Measurements from ENCODE around the gene TMEM63B. TPM values are rescaled to one million over a fixed set of nuclear protein-coding genes. Genes with fewer than 3 reads are reported as not detected.
"Not testable (repeated sequence)": the region's sequence is repeated elsewhere in the genome, so short reads cannot be mapped to it uniquely, and the experiment has no call there.

The TMEM63B gene
- total RNA-seq, 1 experiment from 2014 or later: 11.5 TPM

DNA sequence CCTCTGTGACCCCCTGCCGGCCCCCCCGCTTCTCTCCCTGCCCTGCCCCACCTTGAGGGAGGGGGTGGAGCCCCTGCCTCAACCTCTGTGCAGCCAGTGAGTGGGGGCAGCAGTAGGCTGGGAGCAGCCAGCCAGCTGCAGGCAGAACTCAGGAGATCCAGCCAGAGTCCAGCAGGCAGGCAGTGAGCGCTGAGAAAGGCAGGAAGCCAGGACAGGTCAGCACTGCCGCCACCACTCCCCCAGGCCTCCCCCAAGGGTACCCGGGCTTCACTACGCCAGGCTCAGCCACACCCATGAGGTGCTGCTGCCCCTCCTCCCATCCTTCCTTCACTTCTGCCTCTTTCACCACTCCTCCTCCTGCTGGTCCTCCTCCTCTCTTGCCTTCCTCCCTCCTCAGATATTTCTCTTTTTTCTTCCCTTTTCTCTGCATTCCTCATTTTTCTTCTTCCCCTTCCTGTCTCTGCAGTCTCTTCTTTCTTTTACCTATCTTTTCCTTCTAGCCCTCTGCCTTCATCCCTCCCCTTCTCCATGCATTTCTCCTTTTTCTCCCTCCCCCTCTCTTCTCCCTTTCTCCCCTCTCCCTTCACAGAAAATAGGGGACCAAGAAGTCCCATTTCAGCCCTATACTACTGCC is 11.5 kb downstream of the TMEM63B start:
- no peaks in the 10 kb centered on the region for H3K9me3 ChIP-seq (replicated peaks)
- H3K36me3 ChIP-seq: no peaks in the 10 kb centered on the region
- 0 out of 2 replicates have a peak, but pooled peaks cover 1% of the 10 kb centered on the region for H3K4me1 ChIP-seq
- no peaks in the 10 kb centered on the region for H3K27me3 ChIP-seq
- no peak overlapping the region for H3K27ac ChIP-seq
- DNase-seq: no peak
- no peak overlapping the region for H3K4me3 ChIP-seq

DNA sequence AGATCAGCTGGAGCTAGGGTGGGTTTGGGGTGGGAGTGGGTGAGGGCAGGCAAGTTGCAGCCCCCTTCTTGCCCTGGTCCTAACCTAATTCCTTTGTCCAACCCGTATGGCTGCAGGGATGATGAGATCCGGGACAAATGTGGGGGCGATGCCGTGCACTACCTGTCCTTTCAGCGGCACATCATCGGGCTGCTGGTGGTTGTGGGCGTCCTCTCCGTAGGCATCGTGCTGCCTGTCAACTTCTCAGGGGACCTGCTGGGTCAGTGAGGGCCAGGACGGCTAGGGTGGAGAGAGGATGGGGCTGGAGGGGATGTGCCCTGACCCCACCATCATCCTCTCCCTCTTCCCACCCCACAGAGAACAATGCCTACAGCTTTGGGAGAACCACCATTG is 12.0 kb downstream of the TMEM63B start:
- no peaks in the 10 kb centered on the region for H3K9me3 ChIP-seq (replicated peaks)
- H3K4me3 ChIP-seq: no peak overlapping the region
- H3K36me3 ChIP-seq: no peaks in the 10 kb centered on the region
- no peak for DNase-seq
- H3K27me3 ChIP-seq: no peaks in the 10 kb centered on the region
- no peaks in the 10 kb centered on the region for H3K4me1 ChIP-seq
- H3K27ac ChIP-seq: no peak overlapping the region

DNA sequence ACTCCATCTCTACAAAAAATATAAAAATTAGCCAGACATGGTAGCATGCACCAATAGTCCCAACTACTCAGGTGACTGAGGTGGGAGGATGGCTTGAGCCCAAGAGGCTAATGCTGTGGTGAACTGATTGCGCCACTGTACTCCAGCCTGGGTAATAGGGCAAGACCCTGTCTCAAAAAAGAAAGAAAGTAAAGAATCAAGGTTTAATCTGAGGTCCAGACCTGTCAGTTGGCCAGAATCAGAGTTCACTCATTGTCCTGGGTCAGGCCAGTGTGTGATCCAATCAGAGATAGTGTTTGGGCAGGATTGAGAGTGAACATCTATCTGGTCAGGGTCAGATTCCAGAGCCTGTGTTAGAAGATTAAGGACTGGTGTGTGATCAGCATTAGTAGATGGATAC is 15.5 kb downstream of the TMEM63B start:
- H3K27me3 ChIP-seq: no peaks in the 10 kb centered on the region
- H3K36me3 ChIP-seq: no peaks in the 10 kb centered on the region; the same call in 1 of the 2 replicates
- no peak overlapping the region for H3K4me3 ChIP-seq

DNA sequence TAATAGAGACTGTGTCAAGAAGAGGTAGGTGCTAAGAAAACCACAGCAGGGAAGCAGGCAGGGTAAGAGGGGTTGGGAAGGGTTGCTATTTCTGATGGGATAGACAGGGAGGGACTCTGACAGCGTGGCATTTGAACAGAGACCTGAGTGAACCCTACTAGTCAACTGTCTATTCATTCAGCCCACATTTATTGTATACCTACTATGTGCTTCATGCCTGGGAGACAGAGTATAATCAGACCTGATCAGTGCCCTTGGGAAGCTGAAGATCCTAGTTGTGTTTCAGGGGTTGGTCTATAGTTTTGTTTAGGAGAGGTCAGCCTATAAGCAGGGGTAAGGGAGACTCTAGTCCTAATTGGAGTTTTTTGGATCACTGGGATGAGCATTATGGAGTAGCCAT is 16.4 kb downstream of the TMEM63B start:
- H3K36me3 ChIP-seq: no peaks in the 10 kb centered on the region; the same call in 1 of the 2 replicates
- H3K27ac ChIP-seq: no peak overlapping the region
- no peak for DNase-seq
- no peak overlapping the region for H3K4me3 ChIP-seq
- H3K9me3 ChIP-seq (replicated peaks): no peaks in the 10 kb centered on the region
- H3K4me1 ChIP-seq: no peaks in the 10 kb centered on the region
- H3K27me3 ChIP-seq: no peaks in the 10 kb centered on the region

More for the DNA sequence above, 15.5 kb downstream of the TMEM63B start:
- no peak for DNase-seq
- H3K4me1 ChIP-seq: no peaks in the 10 kb centered on the region
- no peak overlapping the region for H3K27ac ChIP-seq
- H3K9me3 ChIP-seq (replicated peaks): no peaks in the 10 kb centered on the region

DNA sequence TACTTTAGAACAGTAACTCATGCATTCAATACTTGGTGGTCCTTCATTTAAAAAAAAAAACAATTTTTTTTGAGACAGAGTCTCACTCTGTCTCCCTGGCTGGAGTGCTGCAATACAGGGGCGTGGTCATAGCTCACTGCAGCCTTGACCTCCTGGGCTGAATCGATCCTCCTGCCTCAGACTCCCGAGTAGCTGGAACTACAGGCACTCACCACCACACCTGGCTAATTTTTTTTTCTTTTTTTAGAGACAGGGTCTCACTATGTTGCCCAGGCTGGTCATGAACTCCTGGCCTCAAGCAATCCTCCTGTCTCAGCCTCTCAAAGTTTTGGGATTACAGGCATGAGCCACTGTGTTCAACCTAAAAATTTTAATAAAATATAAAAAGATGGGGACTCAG is 17.2 kb downstream of the TMEM63B start:
- not testable (repeated sequence) for H3K27me3 ChIP-seq; H3K4me3 ChIP-seq; DNase-seq; H3K4me1 ChIP-seq; H3K9me3 ChIP-seq (replicated peaks); H3K27ac ChIP-seq; H3K36me3 ChIP-seq

DNA sequence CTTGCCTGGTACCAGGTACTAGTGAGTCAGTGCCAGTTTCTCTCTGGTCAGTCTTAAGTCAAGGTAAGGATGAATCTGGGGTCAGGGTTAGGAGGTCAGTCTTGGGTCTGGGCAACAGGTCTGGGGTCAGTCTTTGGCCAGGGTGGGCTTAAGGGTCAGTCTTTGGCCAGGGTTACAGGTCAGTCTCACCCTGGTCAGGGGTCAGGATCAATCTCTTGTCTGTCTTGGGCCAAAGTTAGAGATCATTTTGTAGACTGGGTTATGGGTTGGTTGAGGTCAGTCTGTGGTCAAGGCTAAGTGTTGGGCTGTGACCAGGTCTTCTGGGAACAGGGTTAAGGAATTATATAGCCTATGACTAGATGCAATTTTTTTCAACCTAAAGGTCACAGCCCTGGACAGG is 18.5 kb downstream of the TMEM63B start:
- Histone ChIP-seq H3K36me3 (no peaks in the 10 kb centered on the region; the same call in 1 of the 2 replicates), H3K9me3 (replicated peaks) (no peaks in the 10 kb centered on the region), H3K27me3 (no peaks in the 10 kb centered on the region), H3K4me3 (no peak overlapping the region), H3K27ac (no peak overlapping the region), H3K4me1 (no peaks in the 10 kb centered on the region)
- no peak for DNase-seq

DNA sequence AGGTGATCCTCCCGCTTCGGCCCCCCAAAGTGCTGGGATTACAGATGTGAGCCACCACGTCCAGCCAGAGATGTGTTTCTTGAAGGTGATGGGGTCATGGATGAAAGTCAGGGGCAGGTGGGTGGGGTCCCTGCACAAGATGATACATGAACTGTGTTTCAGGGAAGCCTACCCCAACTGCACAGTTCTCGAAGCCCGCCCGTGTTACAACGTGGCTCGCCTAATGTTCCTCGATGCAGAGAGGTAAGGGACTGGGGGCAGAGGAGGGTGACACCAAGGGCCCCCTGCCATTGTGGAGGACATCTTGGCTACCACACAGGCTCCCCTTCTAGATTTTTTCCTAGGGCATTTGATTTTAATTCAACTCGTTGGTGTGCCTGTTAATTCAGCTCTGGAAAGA is 19.3 kb downstream of the TMEM63B start:
- DNase-seq: no peak
- H3K36me3 ChIP-seq: no peaks in the 10 kb centered on the region; the same call in 1 of the 2 replicates
- no peaks in the 10 kb centered on the region for H3K9me3 ChIP-seq (replicated peaks)
- H3K27me3 ChIP-seq: no peaks in the 10 kb centered on the region
- no peaks in the 10 kb centered on the region for H3K4me1 ChIP-seq
- H3K27ac ChIP-seq: no peak overlapping the region
- no peak overlapping the region for H3K4me3 ChIP-seq

DNA sequence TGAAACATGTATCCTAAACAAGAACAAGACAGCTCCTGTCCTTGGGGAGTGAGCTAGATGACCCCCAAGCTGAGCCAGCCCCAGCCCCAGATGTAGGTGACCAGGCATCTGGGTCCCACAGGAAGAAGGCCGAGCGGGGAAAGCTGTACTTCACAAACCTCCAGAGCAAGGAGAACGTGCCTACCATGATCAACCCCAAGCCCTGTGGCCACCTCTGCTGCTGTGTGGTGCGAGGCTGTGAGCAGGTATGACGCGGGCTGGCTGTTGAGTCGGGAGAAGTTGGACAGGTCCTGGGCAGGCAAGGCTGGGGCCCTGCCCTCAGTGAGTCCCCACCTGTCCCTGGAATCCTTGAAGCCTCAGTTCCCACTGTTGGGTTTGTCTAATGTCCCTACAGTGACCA is 19.9 kb downstream of the TMEM63B start:
- no peak for DNase-seq
- no peak overlapping the region for H3K27ac ChIP-seq
- no peaks in the 10 kb centered on the region for H3K27me3 ChIP-seq
- no peak overlapping the region for H3K4me3 ChIP-seq
- no peaks in the 10 kb centered on the region for H3K9me3 ChIP-seq (replicated peaks)
- no peaks in the 10 kb centered on the region; the same call in 1 of the 2 replicates for H3K36me3 ChIP-seq
- no peaks in the 10 kb centered on the region for H3K4me1 ChIP-seq

DNA sequence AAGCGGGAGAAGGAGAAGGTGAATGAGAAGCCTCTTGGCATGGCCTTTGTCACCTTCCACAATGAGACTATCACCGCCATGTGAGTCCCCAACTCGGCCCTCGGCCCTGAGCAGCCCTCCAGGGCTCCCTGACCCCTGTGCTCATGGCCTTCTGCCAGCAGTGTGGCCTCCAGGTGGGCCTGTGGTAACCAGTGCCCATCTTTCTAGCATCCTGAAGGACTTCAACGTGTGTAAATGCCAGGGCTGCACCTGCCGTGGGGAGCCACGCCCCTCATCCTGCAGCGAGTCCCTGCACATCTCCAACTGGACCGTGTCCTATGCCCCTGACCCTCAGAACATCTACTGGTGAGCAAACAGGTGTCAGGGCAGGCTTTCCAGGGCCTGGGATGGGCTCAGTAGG is 21.0 kb downstream of the TMEM63B start:
- no peaks in the 10 kb centered on the region for H3K9me3 ChIP-seq (replicated peaks)
- no peaks in the 10 kb centered on the region for H3K27me3 ChIP-seq
- no peak overlapping the region for H3K27ac ChIP-seq
- no peaks in the 10 kb centered on the region for H3K4me1 ChIP-seq
- no peak for DNase-seq
- no peak overlapping the region for H3K4me3 ChIP-seq
- H3K36me3 ChIP-seq: no peaks in the 10 kb centered on the region; the same call in 1 of the 2 replicates

DNA sequence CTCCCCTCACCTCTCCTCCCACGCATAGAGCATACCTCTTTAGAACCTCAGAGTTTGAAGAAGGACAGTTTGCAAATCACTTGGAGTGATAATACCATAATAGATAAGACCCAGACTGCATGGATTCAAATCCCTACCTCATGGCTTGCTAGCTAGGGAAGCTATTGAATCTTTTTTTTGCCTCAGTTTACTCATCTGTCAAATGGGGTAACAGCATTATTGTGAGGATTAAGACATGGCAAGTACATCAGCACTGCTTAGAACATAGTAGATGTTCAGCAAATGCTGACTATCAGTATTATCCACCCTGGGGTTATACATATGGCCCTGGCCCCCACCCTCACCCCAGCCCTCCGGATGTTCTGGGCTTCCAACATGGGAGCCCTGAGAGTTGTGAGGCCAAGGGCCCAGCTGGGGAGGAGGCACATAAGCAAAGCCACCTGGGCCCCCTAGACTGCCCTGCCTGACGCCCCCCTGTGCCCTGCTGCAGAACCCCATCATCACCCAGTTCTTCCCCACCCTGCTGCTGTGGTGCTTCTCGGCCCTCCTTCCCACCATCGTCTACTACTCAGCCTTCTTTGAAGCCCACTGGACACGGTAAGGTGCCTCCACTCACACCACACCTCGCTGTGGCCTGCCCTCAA is 22.1 kb downstream of the TMEM63B start:
- Histone ChIP-seq H3K27ac (no peak overlapping the region), H3K27me3 (no peaks in the 10 kb centered on the region), H3K4me1 (no peaks in the 10 kb centered on the region), H3K36me3 (no peaks in the 10 kb centered on the region; the same call in 1 of the 2 replicates), H3K4me3 (no peak overlapping the region), H3K9me3 (replicated peaks) (no peaks in the 10 kb centered on the region)
- no peak for DNase-seq

DNA sequence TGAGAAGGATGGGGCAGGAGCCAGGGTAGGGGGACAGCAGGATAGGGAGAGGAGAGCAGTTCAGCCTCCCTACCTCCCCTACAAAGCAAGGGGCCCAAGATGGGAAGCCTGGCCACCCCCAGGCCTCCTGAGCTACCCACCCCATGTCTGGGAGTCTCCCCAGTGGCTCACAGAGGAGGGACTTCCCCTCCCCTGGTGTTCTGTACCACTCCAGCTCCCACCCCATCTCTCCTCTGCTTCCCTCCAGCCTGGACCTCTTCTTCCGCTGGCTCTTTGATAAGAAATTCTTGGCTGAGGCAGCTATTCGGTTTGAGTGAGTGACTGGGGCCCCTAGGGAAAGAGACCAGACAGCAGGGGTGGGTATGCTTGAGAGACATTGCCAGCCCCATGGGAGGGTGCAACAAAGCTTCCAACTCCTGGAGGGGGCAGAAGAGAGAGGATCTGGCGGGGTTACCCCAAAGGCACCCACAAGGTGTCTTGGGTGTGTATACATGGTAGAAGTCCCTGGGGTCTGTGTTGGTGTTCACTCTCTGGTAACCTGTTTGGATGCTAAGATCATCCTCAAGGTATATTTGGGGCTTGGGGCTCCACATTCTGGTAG is 23.1 kb downstream of the TMEM63B start:
- H3K27ac ChIP-seq: no peak overlapping the region
- DNase-seq: no peak

DNA sequence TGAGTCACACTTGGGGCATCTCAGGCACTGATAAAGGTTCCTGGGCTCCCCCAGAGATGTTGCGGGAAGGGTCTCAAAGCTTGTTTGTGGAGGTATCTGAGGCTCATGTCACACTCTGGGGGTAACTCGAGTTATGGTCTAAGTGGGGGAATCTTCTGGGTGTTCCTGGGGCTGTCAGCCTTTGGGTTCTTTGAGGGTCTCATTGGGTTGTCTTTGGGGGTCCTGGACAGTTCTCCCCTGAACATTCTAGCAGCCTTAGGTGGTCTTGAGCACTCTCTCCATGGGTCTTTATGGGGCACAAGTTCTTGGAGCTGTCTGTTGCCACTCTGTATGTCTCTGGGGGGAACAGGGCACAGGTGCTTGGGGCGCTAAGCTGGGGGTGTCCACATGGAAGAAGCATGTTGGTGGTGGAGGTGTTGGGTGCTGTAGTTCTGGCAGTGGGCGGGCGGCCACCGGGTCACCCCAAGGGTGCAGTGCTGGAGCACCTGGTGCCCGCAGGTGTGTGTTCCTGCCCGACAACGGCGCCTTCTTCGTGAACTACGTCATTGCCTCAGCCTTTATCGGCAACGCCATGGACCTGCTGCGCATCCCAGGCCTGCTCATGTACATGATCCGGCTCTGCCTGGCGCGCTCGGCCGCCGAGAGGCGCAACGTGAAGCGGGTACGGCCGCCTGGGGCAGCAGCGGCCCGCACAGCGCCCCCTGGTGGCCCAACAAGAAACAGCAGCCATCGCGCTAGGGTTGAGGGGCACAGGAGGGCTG is 24.2 kb downstream of the TMEM63B start:
- H3K9me3 ChIP-seq (replicated peaks): no peaks in the 10 kb centered on the region
- no peaks in the 10 kb centered on the region for H3K4me1 ChIP-seq
- H3K36me3 ChIP-seq: no peaks in the 10 kb centered on the region
- H3K27me3 ChIP-seq: no peaks in the 10 kb centered on the region
- no peak overlapping the region for H3K27ac ChIP-seq
- H3K4me3 ChIP-seq: no peak overlapping the region
- no peak for DNase-seq

More for the DNA sequence above, 23.1 kb downstream of the TMEM63B start:
- no peaks in the 10 kb centered on the region; the same call in 1 of the 2 replicates for H3K36me3 ChIP-seq
- no peaks in the 10 kb centered on the region for H3K9me3 ChIP-seq (replicated peaks)
- no peaks in the 10 kb centered on the region for H3K4me1 ChIP-seq
- no peak overlapping the region for H3K4me3 ChIP-seq
- H3K27me3 ChIP-seq: no peaks in the 10 kb centered on the region

DNA sequence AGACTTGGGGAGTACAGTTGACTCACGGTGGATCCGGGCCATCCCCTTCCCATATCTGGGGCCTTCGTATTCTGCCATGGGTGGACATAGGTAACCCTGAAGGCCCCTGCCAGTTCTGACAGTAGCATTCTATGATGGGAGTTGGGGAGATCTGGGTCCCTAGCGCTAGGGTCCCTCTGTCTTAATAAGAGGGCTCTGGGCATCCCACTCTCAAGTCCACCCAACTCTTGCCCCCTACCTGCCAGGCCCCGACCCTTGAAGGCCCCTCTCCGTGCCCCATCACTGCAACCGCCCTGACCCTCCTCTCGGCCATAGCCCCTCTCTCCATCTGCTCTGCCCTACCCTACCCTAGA is 24.7 kb downstream of the TMEM63B start:
- no peak for DNase-seq
- Histone ChIP-seq H3K27ac (no peak overlapping the region), H3K27me3 (no peaks in the 10 kb centered on the region), H3K4me1 (no peaks in the 10 kb centered on the region), H3K4me3 (no peak overlapping the region), H3K9me3 (replicated peaks) (no peaks in the 10 kb centered on the region), H3K36me3 (no peaks in the 10 kb centered on the region)

DNA sequence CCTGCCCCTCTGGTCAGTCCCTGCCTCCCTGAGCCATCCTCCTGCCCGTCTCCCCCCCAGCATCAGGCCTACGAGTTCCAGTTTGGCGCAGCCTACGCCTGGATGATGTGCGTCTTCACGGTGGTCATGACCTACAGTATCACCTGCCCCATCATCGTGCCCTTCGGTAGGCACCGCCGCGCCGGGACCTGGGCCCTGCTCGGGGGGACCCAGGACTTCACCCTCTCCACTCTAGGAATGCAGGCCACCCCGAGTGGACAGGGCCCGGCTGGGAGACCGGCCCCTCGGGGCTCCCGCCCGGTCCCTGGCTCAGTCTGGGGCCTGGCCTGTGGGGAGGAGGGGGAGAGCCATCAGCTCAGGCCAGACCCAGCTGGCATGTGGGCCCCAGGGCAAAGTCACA is 25.2 kb downstream of the TMEM63B start:
- Histone ChIP-seq H3K27me3 (no peaks in the 10 kb centered on the region), H3K4me1 (no peaks in the 10 kb centered on the region), H3K27ac (no peak overlapping the region), H3K4me3 (no peak overlapping the region), H3K9me3 (replicated peaks) (no peaks in the 10 kb centered on the region), H3K36me3 (no peaks in the 10 kb centered on the region)
- no peak for DNase-seq

DNA sequence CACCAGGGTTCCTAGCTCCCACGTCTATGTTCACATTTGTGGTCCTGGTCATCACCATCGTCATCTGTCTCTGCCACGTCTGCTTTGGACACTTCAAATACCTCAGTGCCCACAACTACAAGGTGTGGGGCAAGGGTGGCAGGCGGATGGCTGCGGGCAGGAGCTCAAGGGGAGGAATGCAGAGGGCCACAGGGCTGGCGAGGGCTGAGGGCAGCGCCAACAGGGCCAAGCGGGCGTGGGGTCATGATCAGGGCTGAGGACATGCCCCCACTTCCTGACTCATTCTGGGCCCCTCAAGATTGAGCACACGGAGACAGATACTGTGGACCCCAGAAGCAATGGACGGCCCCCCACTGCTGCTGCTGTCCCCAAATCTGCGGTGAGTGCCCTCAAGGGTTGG is 26.7 kb downstream of the TMEM63B start:
- Histone ChIP-seq H3K4me3 (no peak overlapping the region), H3K27me3 (no peaks in the 10 kb centered on the region), H3K9me3 (replicated peaks) (no peaks in the 10 kb centered on the region), H3K27ac (no peak overlapping the region), H3K4me1 (no peaks in the 10 kb centered on the region), H3K36me3 (no peaks in the 10 kb centered on the region)
- DNase-seq: no peak

All from SJCRH30 (cell line).